NB4 (cell line): Measurements from ENCODE around the gene RNF8.

Experiments
- POLR2A ChIP-seq: IDR thresholded peaks from 2 replicates; pipeline ENCODE4 v1.6.1; 2011; ENCODE audit warnings: mild to moderate bottlenecking; ENCODE audit not compliant: insufficient read length; ENCODE audit errors: extremely low read depth
- TF ChIP-seq, protein P1 (sequence below): IDR thresholded peaks from one replicate; pipeline ENCODE4 v1.5.1; 2012; ENCODE audit warnings: low read depth, low read length
- TF ChIP-seq, protein P2 (sequence below): IDR thresholded peaks from 2 replicates; pipeline ENCODE4 v1.6.1; 2011; ENCODE audit warnings: low read depth, low read length

DNA sequence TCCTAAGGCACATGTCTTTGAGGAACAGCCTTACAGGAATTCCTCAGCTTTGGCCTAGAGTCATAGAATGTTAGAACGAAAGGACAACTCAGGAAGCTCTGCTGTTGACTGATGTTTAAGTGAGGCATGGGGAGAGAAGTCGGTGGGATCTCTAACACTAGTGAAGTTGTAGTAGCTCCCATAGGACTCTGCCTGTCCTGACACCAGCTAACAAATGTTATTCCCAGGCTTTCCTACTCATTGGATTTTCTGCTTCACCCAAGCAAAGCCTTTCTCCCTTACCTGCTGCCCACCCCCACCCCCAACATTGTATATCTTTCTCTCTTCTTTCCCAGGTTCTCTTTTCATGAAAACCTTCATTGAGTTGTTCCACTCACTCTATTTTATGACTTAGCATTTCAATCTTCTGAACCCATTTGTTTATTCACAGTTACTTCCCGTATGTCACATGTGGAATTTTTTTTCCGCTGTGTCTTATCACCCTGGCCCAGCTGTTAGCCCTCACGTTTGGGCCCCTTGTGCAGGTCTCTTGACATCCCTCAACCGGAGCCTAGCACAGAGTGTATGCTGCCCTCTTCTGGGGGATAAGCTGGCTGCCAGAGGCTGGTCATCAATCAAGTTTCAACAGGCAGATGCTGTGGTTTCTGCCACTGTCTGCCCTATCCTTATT, 39.2 kb upstream of the RNF8 start:
- TF ChIP-seq, protein P1, sequence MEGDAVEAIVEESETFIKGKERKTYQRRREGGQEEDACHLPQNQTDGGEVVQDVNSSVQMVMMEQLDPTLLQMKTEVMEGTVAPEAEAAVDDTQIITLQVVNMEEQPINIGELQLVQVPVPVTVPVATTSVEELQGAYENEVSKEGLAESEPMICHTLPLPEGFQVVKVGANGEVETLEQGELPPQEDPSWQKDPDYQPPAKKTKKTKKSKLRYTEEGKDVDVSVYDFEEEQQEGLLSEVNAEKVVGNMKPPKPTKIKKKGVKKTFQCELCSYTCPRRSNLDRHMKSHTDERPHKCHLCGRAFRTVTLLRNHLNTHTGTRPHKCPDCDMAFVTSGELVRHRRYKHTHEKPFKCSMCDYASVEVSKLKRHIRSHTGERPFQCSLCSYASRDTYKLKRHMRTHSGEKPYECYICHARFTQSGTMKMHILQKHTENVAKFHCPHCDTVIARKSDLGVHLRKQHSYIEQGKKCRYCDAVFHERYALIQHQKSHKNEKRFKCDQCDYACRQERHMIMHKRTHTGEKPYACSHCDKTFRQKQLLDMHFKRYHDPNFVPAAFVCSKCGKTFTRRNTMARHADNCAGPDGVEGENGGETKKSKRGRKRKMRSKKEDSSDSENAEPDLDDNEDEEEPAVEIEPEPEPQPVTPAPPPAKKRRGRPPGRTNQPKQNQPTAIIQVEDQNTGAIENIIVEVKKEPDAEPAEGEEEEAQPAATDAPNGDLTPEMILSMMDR: peak; percentile 64
- no peak for TF ChIP-seq POLR2A
- TF ChIP-seq, protein P2, sequence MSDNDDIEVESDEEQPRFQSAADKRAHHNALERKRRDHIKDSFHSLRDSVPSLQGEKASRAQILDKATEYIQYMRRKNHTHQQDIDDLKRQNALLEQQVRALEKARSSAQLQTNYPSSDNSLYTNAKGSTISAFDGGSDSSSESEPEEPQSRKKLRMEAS: no peak
